GM18867 (cell line): ENCODE measurements around the gene UNC13B.
A peak's percentile ranks its signal among the peaks of the same experiment; 100 is the strongest.

Source experiments
- ATAC-seq: cut with Tn5 transposase; IDR thresholded peaks from one replicate; pipeline ENCODE4 v1.9.1; 2021; ENCODE audit warnings: mild to moderate bottlenecking, moderate library complexity; ENCODE audit not compliant: unreplicated experiment

UNC13B gene

DNA sequence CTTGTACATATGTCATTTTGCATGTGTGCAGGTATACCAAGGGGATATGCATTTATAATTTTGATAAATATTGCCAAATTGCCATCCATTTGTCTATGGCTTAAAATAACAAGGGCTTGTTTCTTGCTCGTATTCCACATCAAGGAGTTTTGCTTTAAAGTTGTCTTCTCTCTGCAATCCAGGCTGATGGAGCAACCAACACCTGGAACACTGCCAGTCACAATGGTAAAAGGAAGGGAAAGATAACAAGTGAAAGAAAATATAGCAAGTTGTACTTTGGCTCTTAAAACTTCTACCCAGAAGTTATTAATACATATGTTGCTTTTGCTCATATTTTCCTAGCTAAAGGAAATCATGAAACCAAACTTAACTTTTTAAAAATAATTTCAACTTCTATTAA, 156.9 kb downstream of the UNC13B start:
- ATAC-seq = no peak

DNA sequence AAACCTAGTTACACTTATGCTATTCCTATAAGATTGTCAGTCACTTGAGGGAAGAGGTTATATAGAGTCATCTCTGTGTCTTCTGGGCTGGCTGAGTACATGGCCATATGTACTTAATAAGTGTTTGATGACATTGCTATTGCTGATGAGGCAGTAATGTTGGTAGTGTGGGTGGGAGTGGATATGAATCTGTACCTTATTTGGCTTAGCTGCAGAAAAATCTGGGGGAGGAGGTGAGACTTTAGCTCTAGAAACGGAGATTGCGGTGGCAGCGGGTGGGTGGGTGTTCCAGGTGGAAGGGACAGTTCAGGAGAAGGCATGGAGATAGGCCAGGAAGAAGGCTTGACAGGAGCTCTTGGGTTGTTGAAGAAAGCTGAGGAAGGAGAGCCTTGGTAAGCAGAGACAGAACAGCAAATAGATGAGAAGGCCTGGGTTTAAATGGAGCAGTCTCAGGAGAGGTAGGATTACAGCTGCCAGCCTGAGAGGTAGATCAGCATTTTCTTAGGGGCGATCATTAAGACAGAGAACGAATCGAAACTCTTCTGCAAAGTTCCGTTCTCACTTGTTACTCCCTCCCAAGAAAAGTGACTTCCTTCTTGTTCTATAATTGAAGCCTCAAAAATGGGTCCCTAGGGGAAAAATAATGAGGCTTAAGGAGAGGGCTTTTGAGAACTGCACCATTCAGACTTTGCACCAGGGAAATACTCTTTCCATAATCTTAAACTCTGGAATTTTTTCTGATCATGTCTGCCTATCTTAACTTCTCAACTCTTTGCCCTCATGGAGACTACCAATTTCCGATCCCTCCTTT, 160.5 kb downstream of the UNC13B start:
- ATAC-seq = peak; percentile 58

DNA sequence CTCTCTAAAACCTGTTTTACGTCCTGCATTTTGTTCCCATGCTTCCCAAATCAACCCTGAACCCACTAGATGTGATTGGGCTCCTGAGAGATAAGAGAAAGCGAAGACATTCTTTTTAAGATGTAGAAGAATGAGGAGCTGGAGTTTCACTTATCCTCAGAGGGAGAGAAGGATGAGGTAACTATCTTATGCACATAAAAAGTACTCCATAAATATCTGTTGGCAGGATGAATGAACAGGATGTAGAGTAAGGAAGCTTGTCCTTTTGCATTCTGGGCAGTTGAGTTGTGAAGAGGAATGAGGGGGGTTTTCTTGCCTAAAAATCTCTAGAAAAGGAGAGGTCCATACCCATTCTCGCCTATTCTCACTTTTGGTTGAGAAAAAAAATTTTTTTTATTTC, 163.2 kb downstream of the UNC13B start:
- ATAC-seq = no peak

DNA sequence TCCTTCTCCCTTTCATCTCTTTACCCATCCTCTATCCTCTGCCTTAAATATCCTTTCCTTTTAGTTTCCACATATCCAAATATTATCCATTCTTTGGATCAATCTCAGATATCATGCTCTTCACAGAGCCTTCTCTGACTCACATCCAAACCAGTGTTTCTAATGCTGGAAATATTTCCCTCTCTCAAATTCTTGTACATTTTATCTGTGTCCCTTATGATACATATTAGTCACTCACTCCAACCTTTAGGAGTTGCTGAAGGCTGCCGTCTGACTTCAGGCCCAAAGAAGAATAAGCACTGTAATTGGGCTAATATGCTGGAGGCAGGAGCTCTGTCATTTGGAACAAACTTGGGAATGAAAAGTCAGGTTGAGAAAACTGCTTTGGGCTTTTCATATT, 171.7 kb downstream of the UNC13B start:
- no peak for ATAC-seq

DNA sequence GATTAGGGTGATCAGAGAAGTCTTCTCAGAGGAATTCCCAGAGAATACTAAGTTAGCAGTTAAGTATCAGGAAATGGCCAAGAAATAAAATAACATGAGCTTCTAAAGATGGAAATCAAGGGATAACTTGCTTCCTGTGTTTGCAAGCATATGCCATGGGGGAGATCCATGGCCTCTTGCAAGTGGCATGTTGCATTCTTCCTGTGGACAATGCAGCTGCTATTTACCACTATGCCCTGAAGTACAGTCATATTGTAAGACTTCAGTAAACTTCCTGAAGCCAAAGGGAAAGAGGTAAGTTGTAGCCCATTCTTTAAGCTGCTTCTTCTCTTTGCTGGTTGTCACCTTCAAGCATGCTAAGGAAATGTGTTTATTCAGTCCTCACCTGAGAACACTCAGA, 173.4 kb downstream of the UNC13B start:
- ATAC-seq = no peak

DNA sequence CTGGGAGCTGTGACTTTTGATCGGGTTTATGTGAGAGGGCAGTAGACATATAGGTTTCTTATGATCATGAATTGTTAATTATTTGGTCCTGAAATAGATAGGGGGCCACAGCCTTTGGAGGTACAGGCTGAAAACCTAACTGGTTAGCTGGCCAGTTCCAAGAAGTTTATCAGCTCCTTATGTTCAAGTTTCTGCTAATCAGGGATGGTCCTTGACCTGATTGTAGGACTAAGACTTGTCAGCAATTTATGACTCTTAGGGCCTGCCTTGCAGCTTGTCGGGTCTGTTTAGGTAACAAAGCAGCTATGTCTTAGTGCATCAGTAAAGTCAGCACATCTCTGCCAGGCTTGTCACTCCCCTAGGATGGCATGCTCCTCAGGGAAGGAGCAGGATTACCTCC, 176.3 kb downstream of the UNC13B start:
- no peak for ATAC-seq

DNA sequence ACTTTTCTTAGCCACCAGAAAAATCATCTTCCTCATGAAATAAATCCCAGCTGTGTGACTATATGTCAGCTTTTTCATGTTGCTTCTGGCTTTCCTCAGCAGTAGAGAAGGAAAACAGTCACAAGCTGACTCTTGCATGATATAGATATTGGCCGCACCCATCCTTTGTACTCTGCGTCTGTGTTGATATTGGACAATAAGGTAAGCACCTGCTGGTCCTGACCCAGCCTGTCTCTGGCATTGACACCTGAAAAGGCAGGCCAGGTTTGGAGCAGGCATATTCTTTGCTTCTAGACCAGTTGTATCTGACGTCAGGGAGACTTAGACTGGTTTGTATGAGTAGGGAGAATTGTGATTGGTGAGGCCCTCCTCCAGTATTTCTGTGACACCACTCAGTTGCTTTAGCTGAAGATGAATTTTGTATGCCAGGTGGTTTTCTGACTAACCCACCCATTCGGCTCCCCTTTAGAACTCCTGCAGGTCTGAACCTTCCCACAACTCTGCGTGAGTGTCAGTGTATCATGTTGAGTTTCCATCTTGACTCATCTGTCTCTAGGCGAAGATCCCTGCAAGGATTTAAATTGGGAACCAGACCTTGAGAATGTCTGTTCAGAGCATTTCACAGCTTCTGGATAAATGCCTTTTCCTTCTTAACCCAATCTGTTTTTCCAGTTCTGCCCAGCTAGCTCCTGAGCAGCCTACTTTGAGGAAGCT, 176.9 kb downstream of the UNC13B start:
- ATAC-seq = no peak

DNA sequence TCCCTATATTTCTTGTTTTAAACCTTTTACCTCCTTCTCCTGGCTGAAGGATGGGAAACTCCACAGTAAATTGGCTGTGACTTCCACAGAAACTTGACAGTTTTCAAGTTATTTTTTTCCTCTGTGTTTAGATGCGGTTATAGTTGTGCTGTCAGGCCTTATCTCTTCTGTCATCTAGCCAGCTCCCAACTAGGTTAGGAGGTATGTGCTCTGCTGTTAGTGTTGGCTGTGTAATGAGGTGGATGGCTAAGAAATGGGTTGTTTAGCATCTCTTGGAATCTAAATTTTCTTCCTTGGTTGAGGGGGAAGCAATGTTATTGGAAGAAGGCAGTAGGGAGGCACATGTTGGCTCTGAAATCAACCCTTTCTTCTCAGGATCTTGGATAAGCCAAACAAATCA, 178.2 kb downstream of the UNC13B start:
- ATAC-seq = no peak

DNA sequence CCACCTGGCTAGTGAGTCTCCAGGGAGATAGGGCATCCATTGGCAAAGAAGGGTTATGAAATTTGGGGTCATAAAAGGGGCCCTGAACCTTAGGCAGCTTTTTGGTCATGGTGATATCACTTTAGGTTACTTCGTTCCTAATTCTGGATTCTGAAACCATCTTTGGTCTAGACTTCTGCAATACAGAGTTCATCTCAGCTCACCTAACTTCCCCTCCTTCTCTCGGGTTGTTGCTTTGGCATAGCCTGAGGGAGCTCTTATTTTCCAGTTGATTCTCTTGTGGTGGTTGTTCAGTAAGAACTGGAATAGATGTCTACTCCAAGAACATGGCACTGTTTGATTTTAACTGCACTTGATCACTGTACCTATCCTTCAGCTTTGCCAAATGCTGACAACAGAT, 179.2 kb downstream of the UNC13B start:
- ATAC-seq = peak; percentile 73

DNA sequence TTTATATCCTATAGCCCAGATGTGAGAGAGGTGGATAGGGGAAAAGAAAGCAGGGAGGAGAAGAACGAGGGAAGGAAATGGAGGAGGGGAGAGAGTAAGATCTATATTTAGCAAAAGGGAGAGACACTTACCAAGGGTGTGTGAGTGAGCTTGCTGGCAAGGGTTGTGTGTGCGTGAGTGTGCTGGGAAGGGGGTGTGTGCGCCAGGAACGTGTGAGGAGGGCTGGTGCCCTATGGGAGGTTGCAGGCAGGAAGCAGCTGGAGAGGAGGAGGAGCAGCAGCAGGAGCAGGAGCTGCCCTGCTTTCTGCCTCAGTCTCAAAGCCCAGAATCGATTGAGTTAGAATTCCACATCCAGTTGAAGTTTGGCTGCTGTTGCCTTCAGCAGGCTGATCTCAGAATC, 179.8 kb downstream of the UNC13B start:
- no peak for ATAC-seq

DNA sequence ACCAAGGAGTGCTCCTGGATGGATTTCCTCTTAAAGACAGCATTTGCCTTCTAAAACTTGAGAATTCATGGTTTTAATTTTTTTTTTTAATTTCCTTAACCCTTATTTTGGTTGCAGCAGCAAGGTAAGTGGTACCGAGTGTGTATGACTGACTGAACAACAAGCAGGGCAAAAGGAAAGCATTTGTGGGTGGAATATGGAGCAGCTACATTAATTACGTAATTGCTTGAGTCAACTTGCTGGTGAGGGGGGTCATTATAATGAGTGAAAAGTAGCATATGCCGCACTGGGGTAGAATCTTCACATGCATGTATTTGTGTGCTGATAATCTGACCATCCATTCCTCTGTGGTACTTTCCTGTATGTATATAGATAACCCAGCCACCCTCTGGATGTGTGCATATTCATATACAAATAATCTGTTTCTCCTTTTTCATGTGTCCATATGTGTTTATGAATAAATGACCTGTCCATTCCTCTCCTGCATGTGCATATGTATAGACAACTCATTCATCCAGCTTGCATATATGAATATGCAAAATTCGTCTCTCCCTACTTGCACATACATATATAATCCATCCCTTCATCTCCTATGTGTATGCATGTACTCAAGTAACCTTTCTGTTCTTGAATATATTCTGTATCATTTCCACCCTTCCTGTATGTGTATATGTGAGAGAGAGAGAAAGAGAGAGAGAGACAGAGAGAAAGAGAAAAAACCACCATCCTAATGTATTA, 180.6 kb downstream of the UNC13B start:
- no peak for ATAC-seq

DNA sequence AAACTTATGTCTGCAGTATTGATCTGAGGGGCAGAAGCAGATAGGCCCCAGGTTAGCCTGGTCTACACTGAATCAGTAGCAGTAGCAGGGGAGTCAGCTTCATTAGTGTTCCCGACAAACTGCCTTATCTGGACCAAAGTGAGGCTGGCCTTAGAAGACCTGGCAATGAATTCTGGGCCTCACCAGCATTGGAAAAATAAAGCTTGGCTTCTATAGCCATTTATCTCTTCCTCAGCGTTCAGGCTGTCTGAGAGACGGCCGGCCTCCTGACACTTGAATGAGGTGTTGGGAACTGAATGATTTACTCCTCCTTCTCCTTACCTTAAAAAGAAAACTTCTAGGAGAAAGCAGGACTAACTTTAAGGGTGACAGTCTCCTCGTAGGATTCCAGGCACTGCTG, 186.3 kb downstream of the UNC13B start:
- no peak for ATAC-seq

DNA sequence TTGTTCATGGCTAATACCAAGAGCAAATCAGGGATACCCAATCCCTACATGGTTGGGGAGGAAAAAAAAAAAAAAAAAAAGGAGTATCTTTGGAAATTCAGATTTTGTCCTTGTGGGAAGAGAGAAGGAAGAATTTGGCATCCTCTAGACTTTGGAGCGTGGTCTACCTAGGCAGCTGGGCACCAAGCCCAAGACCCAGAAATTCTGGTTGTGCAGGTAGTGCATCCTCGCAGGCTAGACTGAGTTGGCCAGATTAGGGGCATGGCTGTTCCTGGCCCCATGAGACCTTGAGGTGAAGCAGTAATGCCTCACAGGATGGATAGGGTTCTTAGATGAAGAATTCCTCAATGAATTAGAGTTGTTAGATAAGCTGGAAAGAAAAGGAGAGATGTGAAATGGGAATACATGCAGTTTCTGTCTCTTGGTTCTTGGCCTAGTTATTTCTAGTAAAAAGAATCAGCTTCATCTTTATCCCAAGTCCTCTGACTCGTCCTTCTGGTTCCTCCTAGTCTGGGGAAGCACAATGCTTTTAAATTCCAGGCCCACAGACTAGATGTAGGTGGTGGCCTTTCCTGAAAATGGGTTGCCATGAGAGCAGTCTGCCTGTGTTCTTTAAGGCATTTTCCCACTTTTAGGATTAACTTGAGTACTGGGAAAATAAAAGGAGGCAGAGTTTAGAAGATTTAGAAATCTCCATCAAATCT, 187.6 kb downstream of the UNC13B start:
- ATAC-seq = no peak

DNA sequence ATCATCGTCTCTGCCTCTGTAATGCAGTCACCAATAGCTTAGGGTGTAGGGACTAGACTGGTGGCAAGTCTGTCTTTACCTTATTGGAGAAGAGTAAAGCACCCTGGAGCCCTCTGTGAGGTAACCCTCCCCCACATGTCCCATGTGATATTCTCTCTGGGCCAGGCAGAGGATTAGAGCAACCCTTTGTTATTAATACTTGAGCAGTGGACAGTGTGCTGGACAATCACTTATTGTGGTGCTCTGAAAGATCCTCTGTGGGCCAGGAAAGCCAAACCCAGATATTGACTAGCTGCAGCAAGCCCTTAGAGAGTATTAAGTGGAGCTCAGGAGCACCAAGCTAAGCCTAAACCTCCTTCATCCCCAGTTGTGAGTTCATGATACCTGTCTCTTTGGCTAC, 188.4 kb downstream of the UNC13B start:
- ATAC-seq = no peak

DNA sequence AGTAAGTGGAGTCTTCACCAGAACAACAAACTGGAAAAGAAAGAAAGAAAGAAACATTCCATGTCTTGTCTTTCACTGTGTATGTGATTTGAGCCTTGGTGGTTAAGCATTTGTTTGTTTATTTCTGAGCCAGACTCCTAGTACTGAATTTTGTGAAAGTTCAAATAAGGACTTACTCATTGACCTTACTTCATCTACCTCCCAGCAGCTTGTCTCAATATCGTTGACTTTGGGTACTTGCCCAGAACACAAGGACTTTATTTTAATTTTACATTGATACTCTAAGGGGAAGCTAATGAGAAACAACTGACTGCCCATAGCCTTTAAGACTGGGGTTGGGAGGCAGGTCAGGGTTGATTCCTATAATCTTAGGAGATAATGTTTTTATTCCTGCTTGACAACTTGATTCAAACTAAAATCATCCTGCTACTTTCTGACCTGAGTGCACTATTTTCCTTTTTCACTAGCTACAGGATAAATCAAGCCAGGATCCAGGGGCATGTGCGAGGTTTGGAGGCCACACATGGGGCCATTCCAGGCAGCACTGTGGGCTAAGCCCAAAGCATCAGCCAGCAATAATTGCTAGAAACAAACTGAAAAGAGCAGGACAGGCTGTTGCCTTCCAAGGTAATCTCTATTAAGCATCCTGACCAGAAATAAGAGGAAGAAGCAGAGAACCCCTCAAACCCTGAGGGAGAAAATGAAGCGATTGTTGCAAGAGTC, 189.2 kb downstream of the UNC13B start:
- no peak for ATAC-seq

DNA sequence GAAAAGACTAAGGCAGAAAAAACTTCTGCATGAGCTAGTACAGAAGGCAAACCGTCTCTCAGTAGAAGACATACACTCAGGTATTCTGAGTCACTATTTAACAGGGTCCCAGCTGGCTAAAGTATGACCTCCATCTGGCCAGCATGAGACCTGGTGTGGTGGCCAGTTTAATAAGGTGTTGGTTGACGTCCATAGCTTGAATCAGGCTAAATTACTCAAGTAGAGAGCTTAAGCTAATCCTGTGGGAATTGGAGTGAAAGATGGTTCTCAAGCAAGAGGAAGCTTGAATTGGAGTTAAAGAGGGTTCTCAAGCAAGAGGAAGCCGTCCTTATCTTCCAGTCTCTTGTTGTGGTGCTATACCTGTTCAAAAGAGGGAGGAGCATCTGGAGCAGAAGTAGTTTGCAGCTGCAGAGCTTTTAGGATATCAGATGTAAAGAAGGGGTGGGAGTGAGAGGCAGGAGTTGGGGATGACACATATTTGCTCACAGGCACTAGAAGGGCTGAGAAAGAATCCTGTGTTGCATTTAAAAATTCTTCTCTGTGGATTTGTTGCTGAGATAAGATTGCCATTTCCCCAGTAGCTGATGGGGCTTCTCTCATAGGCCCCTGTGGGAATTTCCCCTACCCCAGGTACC, 192.0 kb downstream of the UNC13B start:
- ATAC-seq = no peak

DNA sequence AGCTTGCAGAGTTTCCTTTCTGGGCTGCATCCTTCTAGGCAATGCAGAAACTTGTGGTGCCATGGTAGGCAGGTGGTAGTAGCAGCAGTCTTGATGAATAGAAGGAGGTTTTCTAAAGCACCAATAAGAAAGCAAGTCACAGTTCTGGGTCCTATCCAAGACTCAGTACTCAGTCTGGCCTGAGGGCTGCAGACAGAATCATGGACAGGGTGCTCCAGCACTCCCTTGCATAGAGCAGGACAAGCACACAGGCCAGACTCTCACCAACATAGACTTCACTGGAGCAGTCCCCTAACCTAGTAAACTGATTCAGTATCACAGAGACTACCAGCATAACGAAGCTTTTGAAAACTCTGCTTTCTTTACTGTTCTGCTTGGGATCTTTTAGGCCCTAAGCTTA, 194.1 kb downstream of the UNC13B start:
- ATAC-seq = no peak

DNA sequence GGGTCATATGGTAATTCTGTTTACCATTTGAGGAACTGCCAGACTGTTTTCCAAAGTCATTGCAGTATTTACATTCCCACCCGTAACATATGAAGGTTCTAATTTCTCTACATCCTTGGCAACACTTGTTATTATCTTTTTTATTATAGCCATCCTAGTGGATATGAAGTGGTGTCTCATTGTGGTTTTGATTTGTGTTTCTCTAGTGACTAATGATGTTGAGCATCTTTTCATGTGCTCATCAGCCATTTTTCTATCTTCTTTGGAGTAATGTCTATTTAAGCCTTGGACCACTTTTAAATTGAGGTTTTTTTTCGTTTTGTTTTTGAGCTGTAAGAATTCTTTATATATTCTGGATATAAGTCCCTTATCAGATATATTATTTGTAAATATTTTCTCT, 195.3 kb downstream of the UNC13B start:
- ATAC-seq = no peak

DNA sequence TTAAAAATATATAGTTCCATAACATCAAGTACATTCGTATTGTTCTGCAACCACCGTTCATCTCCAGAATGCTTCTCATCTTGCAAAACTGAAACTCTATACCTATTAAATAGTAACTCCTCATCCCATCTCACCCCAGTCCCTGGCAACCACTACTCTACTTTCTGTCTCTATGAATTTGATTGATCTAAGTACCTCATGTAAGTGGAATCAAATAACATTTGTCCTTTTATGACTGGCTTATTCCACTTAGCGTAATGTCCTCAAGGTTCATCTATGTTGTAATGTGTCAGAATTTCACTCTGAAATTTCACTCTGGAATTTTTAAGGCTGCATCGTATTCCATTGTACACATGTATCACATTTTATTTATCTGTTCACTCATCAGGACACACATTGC, 196.0 kb downstream of the UNC13B start:
- no peak for ATAC-seq
